ENCODE measurements around the gene SUGCT. TPM values are rescaled to one million over a fixed set of nuclear protein-coding genes. Genes with fewer than 3 reads are reported as not detected.

The SUGCT gene
- total RNA-seq, 4 donors from 2014 or later: 1.1 to 3.6 (median 2.6) TPM

DNA sequence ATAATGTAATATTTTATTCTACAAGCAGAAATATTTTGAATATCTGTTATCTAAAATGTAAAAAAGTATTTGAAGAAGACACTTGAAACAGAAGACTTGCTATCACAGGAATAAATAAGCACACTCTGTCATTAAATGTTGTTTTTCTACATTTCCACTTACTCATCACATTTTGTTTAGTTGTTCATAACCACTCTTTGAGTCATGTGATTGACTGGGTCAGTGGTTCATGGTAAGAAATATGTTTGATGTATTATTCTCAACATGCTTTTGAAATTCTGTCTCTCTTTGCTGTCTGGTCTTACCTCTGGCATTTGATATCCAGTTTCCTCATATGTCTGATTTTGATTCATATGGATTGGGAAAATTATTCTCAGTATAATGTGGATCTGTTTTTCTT is 171.8 kb downstream of the SUGCT start:
- no peak for ATAC-seq (ENCODE audit: low FRiP score)
- no peak for TF ChIP-seq CTCF (IDR thresholded peaks at IDR 0.05)
- no peak for DNase-seq (ENCODE audit: low spot score)

DNA sequence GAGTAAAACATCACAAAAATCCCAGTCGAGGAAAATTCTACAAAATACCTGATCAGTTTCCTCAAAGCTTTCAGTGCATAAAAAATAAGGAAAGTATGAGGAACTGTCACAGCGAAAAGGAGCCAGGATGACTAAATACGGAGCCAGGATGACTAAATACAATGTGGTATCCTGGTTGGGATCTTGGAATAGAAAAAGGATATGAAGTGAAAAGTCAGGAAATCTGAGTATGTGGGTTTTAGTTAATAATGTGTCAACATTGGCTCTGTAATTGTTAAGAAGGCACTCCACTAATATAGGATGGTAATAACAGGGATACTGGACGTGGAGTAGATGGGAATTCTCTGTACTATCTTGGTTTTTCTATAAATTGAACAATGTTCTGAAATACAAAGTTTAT is 175.5 kb downstream of the SUGCT start:
- ATAC-seq (ENCODE audit: low FRiP score) (no peak), DNase-seq (ENCODE audit: low spot score) (no peak)
- no peak for TF ChIP-seq CTCF (IDR thresholded peaks at IDR 0.05)

DNA sequence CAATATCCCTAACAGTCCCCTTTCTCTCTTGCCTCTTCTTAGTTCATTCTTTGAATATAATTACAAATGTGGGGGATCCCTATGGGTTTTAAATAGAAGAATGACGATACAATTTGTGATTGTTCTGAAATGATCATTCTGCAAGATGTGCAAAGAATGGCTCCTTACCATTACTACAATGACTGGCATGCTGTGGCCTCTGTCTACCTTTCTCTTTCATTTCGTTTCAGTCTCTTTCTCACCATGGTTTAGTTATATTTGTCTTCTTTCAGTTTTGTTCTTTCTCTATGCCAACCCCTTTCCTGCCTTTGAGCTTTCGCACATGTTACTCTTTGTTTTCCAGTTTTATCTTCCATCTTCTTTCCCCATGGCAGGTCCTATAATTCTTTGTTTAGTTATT is 176.5 kb downstream of the SUGCT start:
- no peak for DNase-seq (ENCODE audit: low spot score)
- no peak for ATAC-seq (ENCODE audit: low FRiP score)
- TF ChIP-seq CTCF (IDR thresholded peaks at IDR 0.05): no peak

DNA sequence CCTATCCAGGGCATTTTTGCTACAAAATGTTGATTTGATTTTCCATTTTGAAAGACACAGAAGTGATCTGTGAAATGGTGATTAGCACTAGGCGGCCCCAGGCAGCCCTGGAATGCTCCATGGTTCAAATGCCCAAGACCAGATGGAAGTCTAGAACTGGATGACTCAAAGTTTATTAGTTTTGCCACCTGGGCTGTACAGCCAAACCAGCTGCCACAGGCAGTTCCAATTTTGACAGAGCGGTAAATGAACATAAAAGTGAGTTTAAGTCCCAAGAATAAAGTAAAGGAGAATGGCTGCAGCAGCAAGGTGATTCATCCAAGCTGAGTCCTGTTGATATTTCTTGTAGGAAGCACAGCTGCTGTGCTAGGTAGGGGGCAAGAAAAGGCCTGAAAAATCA is 180.5 kb downstream of the SUGCT start:
- no peak for TF ChIP-seq CTCF (IDR thresholded peaks at IDR 0.05)
- ATAC-seq (ENCODE audit: low FRiP score) (no peak), DNase-seq (ENCODE audit: low spot score) (no peak)

DNA sequence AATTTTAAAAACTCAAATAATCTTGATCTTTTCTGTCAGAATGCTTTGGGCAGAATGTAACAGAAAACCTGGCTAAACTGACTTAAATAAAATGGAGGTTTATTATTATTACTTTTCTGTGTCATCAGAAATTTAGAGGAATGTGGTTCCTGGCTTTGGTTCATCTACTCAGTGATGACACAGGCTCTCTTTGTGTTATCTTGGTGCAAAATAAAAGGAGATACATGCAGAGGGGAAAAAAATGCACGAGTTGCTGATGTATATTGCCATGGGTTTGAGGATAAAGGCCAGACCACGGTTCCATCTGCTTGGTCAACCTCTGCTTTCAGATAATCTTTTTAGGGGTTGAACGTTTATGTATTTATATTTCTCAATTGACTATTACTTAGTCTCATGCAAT is 181.4 kb downstream of the SUGCT start:
- TF ChIP-seq CTCF (IDR thresholded peaks at IDR 0.05): no peak
- no peak for ATAC-seq (ENCODE audit: low FRiP score)

GRCh38 chr7:40324914-40325313 is 190.1 kb downstream of the SUGCT start:
- no peak for DNase-seq (ENCODE audit: low spot score)
- TF ChIP-seq CTCF (IDR thresholded peaks at IDR 0.05): no peak
- no peak for ATAC-seq (ENCODE audit: low FRiP score)

More for the DNA sequence above, 181.4 kb downstream of the SUGCT start:
- DNase-seq (ENCODE audit: low spot score): no peak

GRCh38 chr7:40327113-40327512 is 192.3 kb downstream of the SUGCT start:
- ATAC-seq (ENCODE audit: low FRiP score): no peak
- DNase-seq (ENCODE audit: low spot score): no peak
- no peak for TF ChIP-seq CTCF (IDR thresholded peaks at IDR 0.05)
